HEK293T (cell line): ENCODE measurements around the gene PIAS1.
"Not testable (repeated sequence)": the region's sequence is repeated elsewhere in the genome, so short reads cannot be mapped to it uniquely, and the experiment has no call there.

Source experiments
- CTCF ChIA-PET: fragments of 350-600 bp; formaldehyde crosslinking; extraction: SDS; loops from one replicate; lab custom pipeline; 2021; ENCODE audit warnings: antibody characterized with exemption, inconsistent platforms; lab: Yijun Ruan, JAX
- POLR2A ChIA-PET: fragments of 350-600 bp; formaldehyde crosslinking; extraction: SDS; loops from one replicate; lab custom pipeline; 2020; ENCODE audit warnings: antibody characterized with exemption, inconsistent platforms; lab: Yijun Ruan, JAX
- DNase-seq: peaks from one replicate; pipeline ENCODE4 v3.0.0; 2012; ENCODE audit warnings: mixed read lengths; ENCODE audit errors: extremely low spot score
- ARNT ChIP-seq: fragments of 450-650 bp; IDR thresholded peaks from 2 replicates; pipeline ENCODE4 v1.6.1; 2017; ENCODE audit warnings: mild to moderate bottlenecking
- BHLHE40 ChIP-seq: fragments of 450-650 bp; IDR thresholded peaks from 2 replicates; pipeline ENCODE4 v1.6.1; 2016; ENCODE audit warnings: mild to moderate bottlenecking, moderate library complexity, borderline replicate concordance
- CTBP1 ChIP-seq: fragments of 450-650 bp; IDR thresholded peaks from 2 replicates; pipeline ENCODE4 v1.6.1; 2016; ENCODE audit warnings: borderline replicate concordance
- ELF4 ChIP-seq: fragments of 450-650 bp; IDR thresholded peaks from 2 replicates; pipeline ENCODE4 v1.6.1; 2017; ENCODE audit warnings: antibody characterized with exemption
- FOXA1 ChIP-seq: fragments of 450-650 bp; IDR thresholded peaks from 2 replicates; pipeline ENCODE4 v1.6.1; 2016; ENCODE audit warnings: mild to moderate bottlenecking
- FOXK2 ChIP-seq: fragments of 450-650 bp; IDR thresholded peaks from 2 replicates; pipeline ENCODE4 v1.6.1; 2016; ENCODE audit warnings: mild to moderate bottlenecking
- FOXM1 ChIP-seq: fragments of 450-650 bp; IDR thresholded peaks from 2 replicates; pipeline ENCODE4 v1.6.1; 2017; ENCODE audit warnings: mild to moderate bottlenecking, borderline replicate concordance
- HDGF ChIP-seq: fragments of 450-650 bp; IDR thresholded peaks from 2 replicates; pipeline ENCODE4 v1.6.1; 2017; ENCODE audit warnings: antibody characterized with exemption, borderline replicate concordance
- L3MBTL2 ChIP-seq: fragments of 450-650 bp; conservative IDR thresholded peaks from 2 replicates; pipeline ENCODE4 v1.6.1; 2016; ENCODE audit warnings: mild to moderate bottlenecking
- LEF1 ChIP-seq: fragments of 450-650 bp; IDR thresholded peaks from 2 replicates; pipeline ENCODE4 v1.6.1; 2017; ENCODE audit warnings: mild to moderate bottlenecking, borderline replicate concordance
- NFRKB ChIP-seq: fragments of 450-650 bp; IDR thresholded peaks from 2 replicates; pipeline ENCODE4 v1.6.1; 2016; ENCODE audit warnings: mild to moderate bottlenecking, moderate library complexity
- SP1 ChIP-seq: fragments of 450-650 bp; IDR thresholded peaks from 2 replicates; pipeline ENCODE4 v1.6.1; 2017
- SUZ12 ChIP-seq: fragments of 450-650 bp; IDR thresholded peaks from 2 replicates; pipeline ENCODE4 v1.6.1; 2016; ENCODE audit warnings: mild to moderate bottlenecking
- TARDBP ChIP-seq: fragments of 450-650 bp; IDR thresholded peaks from 2 replicates; pipeline ENCODE4 v1.6.1; 2016
- ZNF384 ChIP-seq: fragments of 450-650 bp; IDR thresholded peaks from 2 replicates; pipeline ENCODE4 v1.6.1; 2016
- TF ChIP-seq, protein P1 (sequence below): fragments of 450-650 bp; IDR thresholded peaks from 2 replicates; pipeline ENCODE4 v1.6.1; 2016

Gene PIAS1

DNA sequence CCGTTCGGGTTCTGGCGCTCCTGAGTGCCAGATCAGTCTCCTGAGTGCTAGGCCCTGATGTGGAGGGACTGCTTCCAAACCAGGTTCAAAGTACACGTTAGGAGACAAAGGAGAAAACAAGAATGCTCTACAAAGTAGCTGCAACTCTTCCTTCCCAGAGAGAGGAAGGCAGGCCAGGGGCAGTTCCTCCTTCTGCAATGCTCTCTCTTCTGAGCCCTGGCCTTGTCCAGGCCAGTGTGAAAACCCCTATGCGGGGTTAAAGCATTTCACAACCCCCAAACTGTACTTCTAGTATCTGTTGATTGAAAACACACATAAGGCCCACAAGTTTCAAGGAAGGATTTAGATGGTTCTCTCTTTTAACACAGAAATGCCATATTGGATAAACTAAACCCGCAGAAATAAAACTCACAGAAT is 160.7 kb downstream of the PIAS1 start:
- DNase-seq: no peak
- TF ChIP-seq HDGF: no peak
- no peak for TF ChIP-seq NFRKB
- no peak for TF ChIP-seq FOXA1
- TF ChIP-seq ZNF384: no peak
- TF ChIP-seq L3MBTL2: no peak
- no peak for TF ChIP-seq SP1
- no peak for TF ChIP-seq TARDBP
- no peak for TF ChIP-seq BHLHE40
- no peak for TF ChIP-seq SUZ12
- TF ChIP-seq, protein P1, sequence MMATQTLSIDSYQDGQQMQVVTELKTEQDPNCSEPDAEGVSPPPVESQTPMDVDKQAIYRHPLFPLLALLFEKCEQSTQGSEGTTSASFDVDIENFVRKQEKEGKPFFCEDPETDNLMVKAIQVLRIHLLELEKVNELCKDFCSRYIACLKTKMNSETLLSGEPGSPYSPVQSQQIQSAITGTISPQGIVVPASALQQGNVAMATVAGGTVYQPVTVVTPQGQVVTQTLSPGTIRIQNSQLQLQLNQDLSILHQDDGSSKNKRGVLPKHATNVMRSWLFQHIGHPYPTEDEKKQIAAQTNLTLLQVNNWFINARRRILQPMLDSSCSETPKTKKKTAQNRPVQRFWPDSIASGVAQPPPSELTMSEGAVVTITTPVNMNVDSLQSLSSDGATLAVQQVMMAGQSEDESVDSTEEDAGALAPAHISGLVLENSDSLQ: no peak
- no peak for TF ChIP-seq FOXM1
- ChIA-PET CTCF (no interaction called here), POLR2A (interaction anchor here (1.6 kb wide), 1 partner anchor 14 kb away, joined by 8 read pairs; the partner anchor contains the start of gene CLN6)

DNA sequence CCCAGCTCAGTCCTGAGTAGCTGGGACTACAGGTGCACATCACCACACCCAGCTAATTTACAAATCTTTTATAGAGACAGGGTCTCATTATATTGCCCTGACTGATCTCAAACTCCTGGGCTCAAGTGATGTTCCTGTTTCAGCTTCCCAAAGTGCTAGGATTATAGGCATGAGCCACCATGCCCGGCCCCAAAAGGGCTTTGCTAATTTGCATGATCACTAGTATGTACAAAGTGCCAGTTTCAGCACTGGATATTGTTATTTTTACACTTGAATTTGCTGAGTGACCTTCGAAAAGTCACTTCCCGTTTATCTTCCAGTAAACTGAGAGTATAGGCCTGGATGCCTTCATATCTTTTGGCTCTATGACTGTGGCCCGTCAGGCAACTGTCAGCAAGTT is 163.2 kb downstream of the PIAS1 start:
- no peak for DNase-seq
- TF ChIP-seq ZNF384: no peak
- no peak for TF ChIP-seq HDGF
- ChIA-PET CTCF (no interaction called here), POLR2A (interaction anchor here (1.4 kb wide), 1 partner anchor 376 kb away, joined by 3 read pairs; no protein-coding TSS in a partner anchor)

DNA sequence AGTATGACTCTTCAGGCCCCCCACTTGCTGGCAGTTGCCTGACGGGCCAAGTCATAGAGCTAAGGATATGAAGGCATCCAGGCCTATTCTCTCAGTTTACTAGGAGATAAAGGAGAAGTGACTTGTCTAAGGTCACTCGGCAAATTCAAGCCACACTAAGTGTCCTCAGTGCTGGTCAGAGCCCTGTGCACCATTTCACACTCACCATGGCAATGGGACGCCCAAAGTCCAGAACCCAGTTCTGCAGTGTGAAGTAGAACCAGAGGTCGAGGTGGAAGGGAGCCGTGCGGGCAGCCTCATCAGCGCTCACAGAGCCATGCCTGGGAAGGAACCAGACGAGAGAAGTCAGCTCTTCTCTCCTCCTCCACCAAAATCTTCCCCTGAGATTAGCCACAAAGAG is 164.2 kb downstream of the PIAS1 start:
- POLR2A ChIA-PET: interaction anchor here (1.6 kb wide), 1 partner anchor 11 kb away, joined by 11 read pairs; the partner anchor contains the start of gene CLN6
- CTCF ChIA-PET: interaction anchor here (0.6 kb wide), 1 partner anchor 155 kb away, joined by 5 read pairs; no protein-coding TSS in a partner anchor
- TF ChIP-seq ELF4 (no peak), FOXM1 (no peak), NFRKB (no peak), HDGF (no peak), SUZ12 (no peak), CTBP1 (no peak), L3MBTL2 (no peak), BHLHE40 (no peak), FOXA1 (no peak), TARDBP (no peak), ARNT (no peak), LEF1 (no peak), SP1 (no peak), FOXK2 (no peak), ZNF384 (no peak)
- TF ChIP-seq, protein P1: no peak
- no peak for DNase-seq

GRCh38 chr15:68218847-68219798 is 165.0 kb downstream of the PIAS1 start:
- no peak for TF ChIP-seq FOXK2
- TF ChIP-seq CTBP1: no peak
- TF ChIP-seq L3MBTL2: no peak
- TF ChIP-seq FOXM1: no peak
- TF ChIP-seq SP1: no peak
- no peak for TF ChIP-seq FOXA1
- no peak for TF ChIP-seq BHLHE40
- no peak for TF ChIP-seq NFRKB
- TF ChIP-seq HDGF: no peak
- no peak for TF ChIP-seq ARNT
- POLR2A ChIA-PET: interaction anchor here (1.6 kb wide), 1 partner anchor 10 kb away, joined by 11 read pairs; the partner anchor contains the start of gene CLN6
- CTCF ChIA-PET: interaction anchor here (0.6 kb wide), 1 partner anchor 154 kb away, joined by 5 read pairs; no protein-coding TSS in a partner anchor
- DNase-seq: no peak

GRCh38 chr15:68220489-68220888 is 166.4 kb downstream of the PIAS1 start:
- ChIA-PET CTCF (interaction anchor here (0.6 kb wide), 1 partner anchor 30 kb away, joined by 4 read pairs; no protein-coding TSS in a partner anchor), POLR2A (interaction anchor here (1.1 kb wide), 1 partner anchor 9 kb away, joined by 3 read pairs; the partner anchor contains the start of gene CLN6)
- no peak for DNase-seq
- no peak for TF ChIP-seq L3MBTL2
- no peak for TF ChIP-seq BHLHE40
- TF ChIP-seq CTBP1: no peak
- no peak for TF ChIP-seq NFRKB
- TF ChIP-seq, protein P1: no peak

DNA sequence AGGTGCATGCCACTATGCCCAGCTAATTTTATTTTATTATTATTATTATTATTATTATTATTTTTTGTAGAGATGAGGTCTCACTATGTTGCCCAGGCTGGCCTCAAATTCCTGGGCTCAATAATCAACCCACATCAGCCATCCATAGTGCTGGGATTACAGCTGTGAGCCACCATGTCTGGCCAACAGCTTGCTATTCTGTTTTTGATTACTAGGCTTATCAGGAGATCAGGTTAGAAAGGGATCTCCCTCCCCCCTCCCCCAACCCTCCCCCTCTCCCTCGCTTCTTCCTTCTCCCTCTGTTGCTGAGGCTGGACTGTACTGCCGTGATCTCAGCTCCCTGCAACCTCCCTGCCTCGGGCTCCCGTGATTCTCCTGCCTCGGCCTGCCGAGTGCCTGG is 166.9 kb downstream of the PIAS1 start:
- ChIA-PET CTCF (interaction anchor here (0.6 kb wide), 1 partner anchor 30 kb away, joined by 4 read pairs; no protein-coding TSS in a partner anchor), POLR2A (interaction anchor here (1.1 kb wide), 1 partner anchor 9 kb away, joined by 3 read pairs; the partner anchor contains the start of gene CLN6)
- DNase-seq: no peak
- TF ChIP-seq FOXK2: no peak
- TF ChIP-seq ELF4: no peak
- TF ChIP-seq L3MBTL2: no peak
- TF ChIP-seq, protein P1: no peak
- TF ChIP-seq ZNF384: no peak

GRCh38 chr15:68221530-68222431 is 167.7 kb downstream of the PIAS1 start:
- DNase-seq, CTCF ChIA-PET, POLR2A ChIA-PET: not testable (repeated sequence)

DNA sequence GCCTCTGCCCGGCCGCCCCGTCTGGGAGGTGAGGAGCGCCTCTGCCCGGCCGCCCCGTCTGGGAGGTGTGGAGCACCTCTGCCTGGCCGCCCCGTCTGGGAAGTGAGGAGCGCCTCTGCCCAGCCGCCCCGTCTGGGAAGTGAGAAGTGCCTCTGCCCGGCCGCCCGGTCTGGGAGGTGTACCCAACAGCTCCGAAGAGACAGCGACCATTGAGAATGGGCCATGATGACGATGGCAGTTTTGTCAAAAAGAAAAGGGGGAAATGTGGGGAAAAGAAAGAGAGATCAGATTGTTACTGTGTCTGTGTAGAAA is 168.3 kb downstream of the PIAS1 start:
- POLR2A ChIA-PET, DNase-seq, CTCF ChIA-PET: not testable (repeated sequence)
